Immature natural killer cell (primary cell): ENCODE measurements around the gene UNC13B. TPM values are rescaled to one million over a fixed set of nuclear protein-coding genes. Genes with fewer than 3 reads are reported as not detected.

Source experiments
- DNase-seq, 3 donors: peaks; one replicate each; pipeline ENCODE4 v3.0.0; 2022; ENCODE audit warnings: mixed read lengths in 1 of 3
- H3K27ac Mint-ChIP-seq, 6 donors: one replicate each; pipeline ENCODE4 v1.8.0; 2020; ENCODE audit warnings: mixed read lengths in 6 of 6, mild to moderate bottlenecking in 5 of 6, inconsistent platforms in 4 of 6, moderate library complexity in 3 of 6
- H3K27me3 Mint-ChIP-seq, 3 donors: one replicate each; pipeline ENCODE4 v1.8.0; 2020 to 2021; ENCODE audit warnings: low read depth in 3 of 3, mild to moderate bottlenecking in 3 of 3, mixed read lengths in 3 of 3, moderate library complexity in 3 of 3, inconsistent platforms in 1 of 3
- H3K36me3 Mint-ChIP-seq, 3 donors: one replicate each; pipeline ENCODE4 v1.8.0; 2020; ENCODE audit warnings: mixed read lengths in 3 of 3, inconsistent platforms in 2 of 3, mild to moderate bottlenecking in 2 of 3
- H3K4me1 Mint-ChIP-seq, 2 donors: one replicate each; pipeline ENCODE4 v1.8.0; 2020; ENCODE audit warnings: inconsistent platforms in 2 of 2, mild to moderate bottlenecking in 2 of 2, mixed read lengths in 2 of 2, moderate library complexity in 1 of 2
- H3K4me3 Mint-ChIP-seq, 5 donors: one replicate each; pipeline ENCODE4 v1.8.0; 2020; ENCODE audit warnings: mild to moderate bottlenecking in 5 of 5, mixed read lengths in 5 of 5, inconsistent platforms in 3 of 5, moderate library complexity in 3 of 5
- H3K9me3 Mint-ChIP-seq, 6 donors: one replicate each; pipeline ENCODE4 v1.8.0; 2020; ENCODE audit warnings: mild to moderate bottlenecking in 6 of 6, mixed read lengths in 6 of 6, inconsistent platforms in 4 of 6, moderate library complexity in 3 of 6
- polyA plus RNA-seq, 3 donors: library from polyadenylated mRNA; unstranded; fragments of 300-500 nt; fragmentation: Illumina TruSeq; gene quantifications; one replicate each; pipeline ENCODE4 v1.2.3, GENCODE V29; 2021

Gene UNC13B
- polyA plus RNA-seq, 3 donors from 2014 or later, result 0.07 TPM; not detected in 2

DNA sequence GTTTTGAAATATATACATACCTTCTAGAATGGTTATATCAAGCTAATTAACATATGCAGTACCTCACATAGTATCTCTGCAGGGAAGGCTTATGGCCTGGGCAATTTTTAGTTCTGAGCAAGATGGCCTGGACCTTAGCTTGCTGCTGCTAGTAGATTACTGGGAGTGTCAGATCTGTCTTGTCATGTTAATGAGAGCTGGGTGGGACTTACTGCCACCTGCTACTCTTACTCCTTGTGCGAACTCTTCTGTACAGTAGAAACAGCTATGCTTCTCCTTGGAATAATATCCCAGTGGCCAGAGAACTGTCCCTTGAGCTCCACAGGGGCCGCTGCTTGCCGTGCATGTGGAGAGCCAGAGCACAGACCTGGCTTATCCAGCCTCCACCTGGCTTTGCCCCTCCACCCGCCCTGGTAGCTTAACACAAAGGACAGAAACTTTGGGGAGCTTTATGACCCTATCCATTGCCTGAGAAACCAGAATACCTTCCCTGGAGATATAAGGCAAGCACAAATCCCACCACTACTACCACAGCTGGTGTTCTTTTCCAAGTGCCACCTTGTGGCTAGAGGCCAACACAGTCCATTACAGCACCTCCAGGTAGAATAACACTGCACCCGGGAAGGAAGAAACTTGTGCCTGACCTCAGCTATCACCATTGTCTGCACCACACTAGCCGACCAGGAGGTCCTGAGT is 253.7 kb downstream of the UNC13B start:
- H3K9me3 Mint-ChIP-seq, result no peaks in the 10 kb centered on the region
- no peak overlapping the region for H3K4me3 Mint-ChIP-seq
- no peaks in the 10 kb centered on the region for H3K36me3 Mint-ChIP-seq
- H3K27ac Mint-ChIP-seq, result no peak overlapping the region
- DNase-seq, result peak in 1 of 3 donors; percentile 3
- peaks cover 1 to 12% (median 2%) of the 10 kb centered on the region in 3 donors for H3K27me3 Mint-ChIP-seq
- no peaks in the 10 kb centered on the region for H3K4me1 Mint-ChIP-seq

DNA sequence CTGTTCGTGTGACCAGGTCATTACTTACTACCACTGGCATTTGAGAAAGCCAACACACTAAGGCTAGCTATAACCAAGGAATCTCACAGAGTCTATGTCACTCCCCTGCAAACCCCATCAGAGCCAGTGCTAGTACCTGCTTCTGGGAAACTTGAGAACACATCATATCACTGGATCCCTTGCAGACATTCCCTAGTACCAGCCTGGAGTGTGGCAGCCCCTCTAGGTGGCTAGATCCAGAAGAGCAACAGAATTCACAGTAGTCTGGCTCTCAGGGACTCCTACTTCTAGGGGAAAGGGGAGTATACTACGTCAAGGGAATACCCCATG is 254.3 kb downstream of the UNC13B start:
- H3K27me3 Mint-ChIP-seq, result peaks cover 1 to 17% (median 2%) of the 10 kb centered on the region in 3 donors
- H3K9me3 Mint-ChIP-seq, result no peaks in the 10 kb centered on the region
- H3K4me1 Mint-ChIP-seq, result no peaks in the 10 kb centered on the region
- H3K27ac Mint-ChIP-seq, result no peak overlapping the region
- no peak overlapping the region for H3K4me3 Mint-ChIP-seq
- H3K36me3 Mint-ChIP-seq, result no peaks in the 10 kb centered on the region
- no peak for DNase-seq

GRCh38 chr9:35422346-35422745 is 260.5 kb downstream of the UNC13B start:
- Mint-ChIP-seq H3K9me3 (no peaks in the 10 kb centered on the region), H3K36me3 (no peaks in the 10 kb centered on the region), H3K4me1 (no peaks in the 10 kb centered on the region), H3K4me3 (no peak overlapping the region), H3K27ac (no peak overlapping the region), H3K27me3 (peaks cover 5 to 20% (median 6%) of the 10 kb centered on the region in 3 donors)
- DNase-seq, result no peak

GRCh38 chr9:35422753-35423152 is 260.9 kb downstream of the UNC13B start:
- Mint-ChIP-seq H3K9me3 (no peaks in the 10 kb centered on the region), H3K27me3 (peaks cover 5 to 20% (median 6%) of the 10 kb centered on the region in 3 donors), H3K4me3 (no peak overlapping the region), H3K4me1 (no peaks in the 10 kb centered on the region), H3K36me3 (no peaks in the 10 kb centered on the region), H3K27ac (no peak overlapping the region)
- no peak for DNase-seq

DNA sequence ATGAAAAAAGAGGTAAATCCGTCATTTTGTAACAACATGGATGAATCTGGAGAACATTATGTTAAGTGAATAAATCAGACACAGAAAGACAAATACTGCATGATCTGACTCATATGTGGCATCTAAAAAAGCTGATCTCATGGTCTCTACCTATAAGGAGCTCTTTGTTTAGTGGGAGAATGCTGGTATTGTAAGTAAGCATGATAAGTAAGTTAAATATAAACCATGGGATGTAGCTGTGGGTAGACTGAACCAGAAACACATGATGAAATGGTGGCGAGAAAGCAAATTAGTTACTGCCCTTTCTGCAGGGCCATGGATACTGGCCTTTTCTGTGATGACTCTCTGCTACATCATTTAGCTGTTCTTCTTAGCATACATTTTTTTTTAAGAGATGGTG is 261.7 kb downstream of the UNC13B start:
- peaks cover 0 to 6% (median 1%) of the 10 kb centered on the region in 6 donors for H3K9me3 Mint-ChIP-seq
- H3K4me3 Mint-ChIP-seq, result no peak overlapping the region
- DNase-seq, result no peak
- H3K36me3 Mint-ChIP-seq, result no peaks in the 10 kb centered on the region
- H3K27me3 Mint-ChIP-seq, result peaks cover 5 to 20% (median 6%) of the 10 kb centered on the region in 3 donors
- H3K27ac Mint-ChIP-seq, result no peak overlapping the region
- no peaks in the 10 kb centered on the region for H3K4me1 Mint-ChIP-seq

GRCh38 chr9:35424356-35425352 is 262.8 kb downstream of the UNC13B start:
- H3K9me3 Mint-ChIP-seq, result peaks cover 0 to 10% (median 3%) of the 10 kb centered on the region in 6 donors
- DNase-seq, result no peak
- no peaks in the 10 kb centered on the region for H3K4me1 Mint-ChIP-seq
- no peaks in the 10 kb centered on the region for H3K36me3 Mint-ChIP-seq
- H3K27ac Mint-ChIP-seq, result no peak overlapping the region
- peaks cover 5 to 22% (median 6%) of the 10 kb centered on the region in 3 donors for H3K27me3 Mint-ChIP-seq
- no peak overlapping the region for H3K4me3 Mint-ChIP-seq

DNA sequence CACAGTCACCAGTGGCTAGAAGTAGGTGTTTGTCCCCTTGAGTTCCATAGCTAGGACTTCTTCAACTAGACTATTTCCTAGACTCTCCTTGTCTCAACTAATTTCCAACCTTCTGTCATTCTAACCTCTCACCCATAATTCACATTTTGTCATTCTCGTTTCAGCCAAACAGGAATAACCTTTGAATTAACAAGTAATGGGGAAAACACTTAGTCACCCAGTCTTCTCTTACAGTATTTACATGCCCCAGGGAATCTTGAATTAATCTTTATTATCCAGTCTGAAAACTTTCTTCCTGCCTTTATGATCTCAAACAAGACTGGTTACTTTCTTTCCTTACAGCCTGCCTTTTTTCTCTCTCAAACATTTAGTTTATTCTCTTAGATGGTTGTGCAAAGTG is 264.8 kb downstream of the UNC13B start:
- Mint-ChIP-seq H3K9me3 (peaks cover 0 to 10% (median 3%) of the 10 kb centered on the region in 6 donors), H3K27me3 (peaks cover 5 to 11% (median 5%) of the 10 kb centered on the region in 3 donors), H3K4me1 (no peaks in the 10 kb centered on the region), H3K4me3 (no peak overlapping the region), H3K36me3 (no peaks in the 10 kb centered on the region), H3K27ac (no peak overlapping the region)
- DNase-seq, result no peak

DNA sequence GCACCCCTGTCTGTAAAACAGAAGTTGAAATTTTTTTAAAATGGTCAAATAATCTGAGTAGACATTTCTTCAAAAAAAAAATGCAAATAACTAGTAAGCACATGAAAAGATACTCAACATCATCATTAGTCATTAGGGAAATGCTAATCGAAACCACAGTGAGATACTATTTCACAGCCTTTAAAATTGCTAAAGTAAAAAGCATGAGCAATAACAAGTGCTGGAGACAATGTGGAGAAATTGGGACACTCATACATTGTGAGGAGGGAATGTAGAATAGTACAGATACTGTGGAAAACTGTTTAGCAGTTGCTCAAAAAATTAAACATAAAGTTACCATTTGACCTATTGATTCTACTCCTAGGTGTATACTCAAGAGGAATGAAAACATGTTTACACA is 269.7 kb downstream of the UNC13B start:
- Mint-ChIP-seq H3K36me3 (no peaks in the 10 kb centered on the region), H3K27ac (no peak overlapping the region), H3K4me1 (no peaks in the 10 kb centered on the region), H3K4me3 (no peak overlapping the region), H3K9me3 (peaks cover 0 to 10% (median 3%) of the 10 kb centered on the region in 6 donors), H3K27me3 (peaks cover 3 to 16% (median 3%) of the 10 kb centered on the region in 3 donors)
- no peak for DNase-seq

- Mint-ChIP-seq H3K27ac (no peak overlapping the region), H3K27me3 (peaks cover 0 to 14% (median under 1%) of the 10 kb centered on the region in 3 donors), H3K36me3 (no peaks in the 10 kb centered on the region), H3K9me3 (peaks cover 0 to 10% (median 3%) of the 10 kb centered on the region in 6 donors), H3K4me1 (no peaks in the 10 kb centered on the region), H3K4me3 (no peak overlapping the region)
- DNase-seq, result no peak
Observed at GRCh38 chr9:35432076-35432475, 270.3 kb downstream of the UNC13B start.

DNA sequence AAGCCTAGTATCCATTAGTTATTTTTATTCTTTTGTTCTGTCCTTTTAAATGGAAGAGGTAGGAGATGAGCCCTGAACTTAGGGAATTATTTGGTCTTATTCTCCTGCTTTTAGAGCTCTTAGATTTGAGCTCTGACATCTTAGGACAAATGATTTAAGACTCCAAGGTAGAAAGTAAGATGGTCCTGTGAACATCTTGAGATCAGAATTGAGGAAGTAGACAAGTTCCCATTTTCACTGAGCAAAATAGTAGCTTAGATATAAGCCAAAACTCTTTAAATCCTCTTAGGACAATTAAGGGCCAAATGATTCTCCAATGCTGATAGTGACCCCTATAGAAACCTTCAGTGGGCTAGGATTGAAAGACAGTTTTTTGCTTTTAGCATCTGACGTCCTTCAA is 275.1 kb downstream of the UNC13B start:
- no peaks in the 10 kb centered on the region for H3K9me3 Mint-ChIP-seq
- no peak for DNase-seq
- peaks cover 0 to 4% (median 2%) of the 10 kb centered on the region in 3 donors for H3K27me3 Mint-ChIP-seq
- no peak overlapping the region for H3K4me3 Mint-ChIP-seq
- H3K4me1 Mint-ChIP-seq, result no peaks in the 10 kb centered on the region
- H3K36me3 Mint-ChIP-seq, result no peaks in the 10 kb centered on the region
- H3K27ac Mint-ChIP-seq, result no peak overlapping the region

DNA sequence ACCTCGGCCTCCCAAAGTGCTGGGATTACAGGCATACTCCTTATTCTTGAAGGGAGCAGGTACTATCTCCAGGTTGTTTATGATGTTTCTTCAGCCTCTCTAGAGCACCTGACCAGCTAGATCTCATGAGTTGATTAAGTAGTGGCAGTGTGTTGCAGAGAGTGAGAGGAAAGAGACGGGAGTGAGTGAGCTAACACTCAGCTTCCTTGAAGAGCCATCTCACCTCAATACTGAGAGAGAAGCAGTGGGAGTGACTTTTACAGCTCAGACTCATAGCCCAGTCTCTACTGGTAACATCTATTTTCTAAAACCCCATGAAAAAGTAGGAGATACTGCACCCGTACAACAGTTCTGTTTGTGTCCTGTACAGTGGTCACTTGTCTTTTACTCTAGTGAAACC is 284.2 kb downstream of the UNC13B start:
- DNase-seq, result no peak
- H3K4me3 Mint-ChIP-seq, result no peak overlapping the region
- H3K36me3 Mint-ChIP-seq, result no peaks in the 10 kb centered on the region
- H3K9me3 Mint-ChIP-seq, result no peaks in the 10 kb centered on the region
- peaks cover 2 to 4% (median 2%) of the 10 kb centered on the region in 3 donors for H3K27me3 Mint-ChIP-seq
- H3K27ac Mint-ChIP-seq, result no peak overlapping the region
- no peaks in the 10 kb centered on the region for H3K4me1 Mint-ChIP-seq

- Mint-ChIP-seq H3K4me3 (no peak overlapping the region), H3K27me3 (peaks cover 3 to 16% (median 8%) of the 10 kb centered on the region in 3 donors)
Observed at GRCh38 chr9:35448496-35448895, 286.7 kb downstream of the UNC13B start.

GRCh38 chr9:35452481-35452880 is 290.7 kb downstream of the UNC13B start:
- Mint-ChIP-seq H3K36me3 (no peaks in the 10 kb centered on the region), H3K27me3 (peaks cover 3 to 17% (median 8%) of the 10 kb centered on the region in 3 donors), H3K9me3 (peaks cover 0 to 9% (median 3%) of the 10 kb centered on the region in 6 donors), H3K4me3 (no peak overlapping the region), H3K27ac (no peak overlapping the region), H3K4me1 (no peaks in the 10 kb centered on the region)
- DNase-seq, result no peak

More at GRCh38 chr9:35448496-35448895, 286.7 kb downstream of the UNC13B start:
- no peak for DNase-seq
- Mint-ChIP-seq H3K4me1 (no peaks in the 10 kb centered on the region), H3K27ac (no peak overlapping the region), H3K36me3 (no peaks in the 10 kb centered on the region), H3K9me3 (no peaks in the 10 kb centered on the region)

- Mint-ChIP-seq H3K27me3 (peaks cover 4 to 17% (median 8%) of the 10 kb centered on the region in 3 donors), H3K36me3 (no peaks in the 10 kb centered on the region), H3K9me3 (peaks cover 0 to 9% (median 3%) of the 10 kb centered on the region in 6 donors), H3K4me3 (no peak overlapping the region), H3K27ac (no peak overlapping the region), H3K4me1 (no peaks in the 10 kb centered on the region)
- DNase-seq, result no peak
Observed at GRCh38 chr9:35453786-35454185, 292.0 kb downstream of the UNC13B start.
